SK-N-SH (cell line): Measurements from ENCODE around the gene ACOT7. TPM values are rescaled to one million over a fixed set of nuclear protein-coding genes. Genes with fewer than 3 reads are reported as not detected.

Experiments used
- CTCF ChIA-PET: fragments of 300-600, 350-600 bp; formaldehyde crosslinking; extraction: SDS; loops from one replicate; lab custom pipeline; 2021; lab: Yijun Ruan, JAX
- POLR2A ChIA-PET: fragments of 350-600 bp; sonication (Branson Sonifier 250); formaldehyde crosslinking; extraction: SDS; loops from one replicate; lab custom pipeline; 2020; ENCODE audit warnings: antibody characterized with exemption, inconsistent platforms; lab: Yijun Ruan, JAX
- DNase-seq: peaks from one replicate; pipeline ENCODE4 v3.0.0; 2012
- H2AFZ ChIP-seq: fragments of 200-600 bp; sonication (generic); 2 replicates; pipeline ENCODE4 v1.8.1; 2016; ENCODE audit warnings: antibody characterized with exemption, mild to moderate bottlenecking, low read depth
- H3F3A ChIP-seq: fragments of 200-600 bp; sonication (generic); replicated peaks from 2 replicates; pipeline ENCODE3; 2016; ENCODE audit warnings: antibody characterized with exemption, mild to moderate bottlenecking; ENCODE audit not compliant: insufficient read depth
- H3K27ac ChIP-seq, 2 experiments: fragments of 200-500 bp in 1 of 2; fragments of 200-600 bp in 1 of 2; sonication (Bioruptor generic) in 1 of 2; sonication (generic), shearing (Covaris generic) in 1 of 2; 2 replicates each; pipeline versions ENCODE4 v1.5.1 to v1.6.1; 2014 to 2016; ENCODE audit warnings: low read depth in 2 of 2, inconsistent platforms in 1 of 2, low read length in 1 of 2, mild to moderate bottlenecking in 1 of 2, mixed read lengths in 1 of 2
- H3K27me3 ChIP-seq: fragments of 200-600 bp; sonication (generic), shearing (Covaris generic); 2 replicates; pipeline ENCODE4 v1.6.1; 2016; ENCODE audit warnings: mixed run types; ENCODE audit not compliant: insufficient read depth
- H3K36me3 ChIP-seq, 2 experiments: fragments of 200-500 bp in 1 of 2; fragments of 200-600 bp in 1 of 2; sonication (Bioruptor generic) in 1 of 2; sonication (generic) in 1 of 2; replicated peaks in 1 of 2; 2 replicates each; pipeline versions ENCODE3 to v1.5.1; 2014 to 2016; ENCODE audit warnings: low read length in 1 of 2, mild to moderate bottlenecking in 1 of 2; ENCODE audit not compliant: insufficient read depth in 2 of 2, control insufficient read depth in 1 of 2
- H3K4me1 ChIP-seq, 2 experiments: fragments of 200-500 bp in 1 of 2; fragments of 200-600 bp in 1 of 2; sonication (Bioruptor generic) in 1 of 2; sonication (generic), shearing (Covaris generic) in 1 of 2; 2 replicates each; pipeline versions ENCODE4 v1.5.1 to v1.6.1; 2014 to 2016; ENCODE audit warnings: low read depth in 1 of 2, low read length in 1 of 2, mixed run types in 1 of 2; ENCODE audit not compliant: insufficient read depth in 2 of 2, control insufficient read depth in 1 of 2
- H3K4me2 ChIP-seq: fragments of 200-600 bp; sonication (generic), shearing (Covaris generic); 2 replicates; pipeline ENCODE4 v1.6.1; 2017; ENCODE audit warnings: mixed run types
- H3K4me3 ChIP-seq, 2 experiments: fragments of 200-500 bp in 1 of 2; fragments of 200-600 bp in 1 of 2; sonication (Bioruptor generic) in 1 of 2; sonication (generic), shearing (Covaris generic) in 1 of 2; 2 replicates each; pipeline versions ENCODE4 v1.5.1 to v1.8.1; 2014 to 2016; ENCODE audit warnings: low read depth in 2 of 2, inconsistent platforms in 1 of 2, low read length in 1 of 2, mild to moderate bottlenecking in 1 of 2, mixed read lengths in 1 of 2, moderate library complexity in 1 of 2
- H3K79me2 ChIP-seq: fragments of 200-600 bp; sonication (generic); 2 replicates; pipeline ENCODE4 v1.8.1; 2017; ENCODE audit warnings: mild to moderate bottlenecking; ENCODE audit not compliant: insufficient read depth
- H3K9ac ChIP-seq: fragments of 200-600 bp; sonication (generic); 2 replicates; pipeline ENCODE4 v1.6.1; 2017; ENCODE audit warnings: mixed run types
- H3K9me2 ChIP-seq: fragments of 200-600 bp; sonication (generic); 2 replicates; pipeline ENCODE4 v1.6.1; 2017; ENCODE audit warnings: mixed run types
- H3K9me3 ChIP-seq: fragments of 200-600 bp; sonication (generic); 2 replicates; pipeline ENCODE4 v1.6.1; 2017; ENCODE audit warnings: mixed run types, mild to moderate bottlenecking, moderate library complexity
- H4K20me1 ChIP-seq: fragments of 200-600 bp; sonication (generic); 2 replicates; pipeline ENCODE4 v1.6.1; 2017; ENCODE audit warnings: mild to moderate bottlenecking, mixed run types; ENCODE audit not compliant: insufficient read depth
- EZH2phosphoT487 ChIP-seq: fragments of 200-600 bp; sonication (generic); IDR thresholded peaks from 2 replicates; pipeline ENCODE4 v1.6.1; 2017; ENCODE audit warnings: low read depth, mixed run types, mild to moderate bottlenecking, antibody characterized with exemption, moderate library complexity, borderline replicate concordance
- FOXJ3 ChIP-seq: sonication (generic); formaldehyde crosslinking; IDR thresholded peaks from 2 replicates; pipeline ENCODE4 v1.5.1; 2020; ENCODE audit warnings: mild to moderate bottlenecking, missing genetic modification reagents
- FOXM1 ChIP-seq: IDR thresholded peaks from 2 replicates; pipeline ENCODE4 v1.4.0; 2012; ENCODE audit warnings: low read depth, mild to moderate bottlenecking
- GABPA ChIP-seq: IDR thresholded peaks from 2 replicates; pipeline ENCODE4 v1.4.0; 2012; ENCODE audit warnings: low read depth, mild to moderate bottlenecking
- JUND ChIP-seq: IDR thresholded peaks from 2 replicates; pipeline ENCODE4 v1.4.0; 2012
- NRF1 ChIP-seq: IDR thresholded peaks from 2 replicates; pipeline ENCODE4 v1.6.1; 2012; ENCODE audit warnings: low read depth, mild to moderate bottlenecking, low read length
- POLR2AphosphoS5 ChIP-seq: IDR thresholded peaks from 2 replicates; pipeline ENCODE4 v1.6.1; 2012; ENCODE audit warnings: low read depth, low read length
- RCOR1 ChIP-seq: fragments of 150-350 bp; IDR thresholded peaks from 2 replicates; pipeline ENCODE4 v1.6.1; 2017; ENCODE audit warnings: antibody characterized with exemption, low read length
- RFX5 ChIP-seq: IDR thresholded peaks from 2 replicates; pipeline ENCODE4 v1.6.1; 2012; ENCODE audit warnings: mild to moderate bottlenecking, improper control_type of control experiment, low read length
- RXRA ChIP-seq: IDR thresholded peaks from 2 replicates; pipeline ENCODE4 v1.4.0; 2012; ENCODE audit warnings: low read depth, mild to moderate bottlenecking, borderline replicate concordance
- SIN3A ChIP-seq: IDR thresholded peaks from 2 replicates; pipeline ENCODE4 v1.6.1; 2012; ENCODE audit warnings: low read depth, mild to moderate bottlenecking, low read length, moderate library complexity, borderline replicate concordance
- SMC3 ChIP-seq: IDR thresholded peaks from 2 replicates; pipeline ENCODE4 v1.6.1; 2012; ENCODE audit warnings: low read depth, low read length, improper control_type of control experiment
- WGBS: methylation state at CpG from one replicate; pipeline ENCODE4 v1.1.6; 2017; ENCODE audit warnings: low lambda C conversion rate; 5-methylcytosine and 5-hydroxymethylcytosine counted together
- polyA plus RNA-seq, 3 experiments: library from polyadenylated mRNA; depleted of rRNA; stranded (reverse); fragments of >200 nt; gene quantifications; 2 replicates each; pipeline ENCODE4 v1.2.3, GENCODE V29; 2012
- TF ChIP-seq, protein P1 (sequence below): IDR thresholded peaks from 2 replicates; pipeline ENCODE4 v1.4.0; 2012; ENCODE audit warnings: low read depth, borderline replicate concordance
- TF ChIP-seq, protein P2 (sequence below): IDR thresholded peaks from 2 replicates; pipeline ENCODE4; 2012
- TF ChIP-seq, protein P3 (sequence below): fragments of 150-350 bp; IDR thresholded peaks from 2 replicates; pipeline ENCODE4 v1.6.1; 2017; ENCODE audit warnings: antibody characterized with exemption, low read length, low read depth, borderline replicate concordance

Gene ACOT7
- polyA plus RNA-seq, 1 of the 3 experiments (the other 2 are of a cell fraction): 289 TPM

DNA sequence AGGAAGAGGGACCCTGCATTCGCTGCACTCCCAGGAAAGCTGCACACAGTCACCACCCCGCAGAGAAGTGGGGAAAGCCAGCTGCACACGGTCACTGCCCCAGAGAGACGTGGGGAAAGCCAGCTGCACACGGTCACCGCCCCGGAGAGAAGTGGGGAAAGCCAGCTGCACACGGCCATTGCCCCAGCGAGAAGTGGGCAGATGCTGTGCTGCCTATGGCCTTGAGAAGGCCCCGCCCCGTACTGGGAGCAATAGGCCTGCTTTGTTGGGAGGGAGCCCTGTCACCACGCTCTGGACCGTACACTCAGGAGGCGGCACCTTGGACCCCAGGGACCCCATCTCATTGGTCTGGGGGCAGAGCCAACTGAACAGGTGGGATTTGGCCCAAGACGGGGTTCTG lies 128.4 kb downstream of the ACOT7 start:
- H3K27ac ChIP-seq: no peak overlapping the region
- DNase-seq: no peak
- POLR2A ChIA-PET: no interaction called here
- no peak overlapping the region for H3K4me3 ChIP-seq
- H4K20me1 ChIP-seq: no peaks in the 10 kb centered on the region
- no peaks in the 10 kb centered on the region for H3K79me2 ChIP-seq
- no peak overlapping the region for H3K4me2 ChIP-seq
- no peak overlapping the region for H3K9ac ChIP-seq
- no peaks in the 10 kb centered on the region for H3K9me2 ChIP-seq
- no peaks in the 10 kb centered on the region for H3F3A ChIP-seq
- TF ChIP-seq NRF1: no peak
- no peak for TF ChIP-seq SIN3A
- no peak for TF ChIP-seq RXRA
- TF ChIP-seq, protein P1, sequence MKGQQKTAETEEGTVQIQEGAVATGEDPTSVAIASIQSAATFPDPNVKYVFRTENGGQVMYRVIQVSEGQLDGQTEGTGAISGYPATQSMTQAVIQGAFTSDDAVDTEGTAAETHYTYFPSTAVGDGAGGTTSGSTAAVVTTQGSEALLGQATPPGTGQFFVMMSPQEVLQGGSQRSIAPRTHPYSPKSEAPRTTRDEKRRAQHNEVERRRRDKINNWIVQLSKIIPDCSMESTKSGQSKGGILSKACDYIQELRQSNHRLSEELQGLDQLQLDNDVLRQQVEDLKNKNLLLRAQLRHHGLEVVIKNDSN: no peak
- TF ChIP-seq GABPA: no peak
- TF ChIP-seq FOXJ3 (CRISPR knock-in tag): no peak
- no peak for TF ChIP-seq EZH2phosphoT487
- TF ChIP-seq, all 33 proteins: peak for 0
- Histone ChIP-seq H3K36me3 (no peaks in the 10 kb centered on the region), H2AFZ (no peak overlapping the region), H3K9me3 (no peaks in the 10 kb centered on the region), H3K27me3 (no peaks in the 10 kb centered on the region), H3K4me1 (peaks cover 0 to 38% of the 10 kb centered on the region in 2 experiments; a peak in 1 of 4 replicates)
- 99% methylated on average over 6 of the region's 15 CpGs for WGBS
- CTCF ChIA-PET: interaction anchor here (1.2 to 1.7 kb wide), 3 partner anchors 10 to 33 kb away, joined by 3 to 11 read pairs (median 4); no protein-coding TSS in a partner anchor

DNA sequence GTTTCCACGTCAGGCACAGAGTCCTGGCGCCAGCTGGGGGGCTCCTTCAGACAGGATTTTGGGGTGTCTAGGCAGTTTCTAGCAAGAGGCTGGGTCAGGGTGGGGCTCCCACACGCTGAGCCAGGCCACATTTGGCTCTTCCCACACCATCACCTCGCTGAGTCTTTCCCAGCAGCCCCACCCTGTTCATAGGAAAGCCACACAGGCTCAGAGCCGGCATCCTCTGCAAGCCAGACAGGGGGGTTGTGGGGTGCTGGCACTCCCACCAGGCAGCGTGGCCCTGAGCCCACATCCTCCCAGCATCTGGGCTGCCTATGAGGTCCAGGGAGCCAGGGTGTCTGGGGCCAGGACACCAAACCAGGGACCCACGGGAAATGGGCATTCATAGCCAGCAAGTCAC lies 129.9 kb downstream of the ACOT7 start:
- Histone ChIP-seq H4K20me1 (no peaks in the 10 kb centered on the region), H3K27ac (no peak overlapping the region; a peak in 1 of 4 replicates), H3K79me2 (no peaks in the 10 kb centered on the region), H3F3A (no peaks in the 10 kb centered on the region), H3K36me3 (no peaks in the 10 kb centered on the region), H3K9me3 (no peaks in the 10 kb centered on the region), H2AFZ (no peak overlapping the region), H3K27me3 (no peaks in the 10 kb centered on the region), H3K4me2 (no peak overlapping the region), H3K4me3 (no peak overlapping the region), H3K9ac (no peak overlapping the region), H3K4me1 (peaks cover 0 to 28% of the 10 kb centered on the region in 2 experiments; a peak in 1 of 4 replicates), H3K9me2 (no peaks in the 10 kb centered on the region)
- POLR2A ChIA-PET: interaction anchor here (1.2 kb wide), 1 partner anchor 16 kb away, joined by 3 read pairs; no protein-coding TSS in a partner anchor
- no peak for TF ChIP-seq JUND
- TF ChIP-seq RFX5: no peak
- no peak for TF ChIP-seq POLR2AphosphoS5
- TF ChIP-seq RCOR1: no peak
- no peak for TF ChIP-seq FOXM1
- TF ChIP-seq EZH2phosphoT487: no peak
- TF ChIP-seq, protein P2, sequence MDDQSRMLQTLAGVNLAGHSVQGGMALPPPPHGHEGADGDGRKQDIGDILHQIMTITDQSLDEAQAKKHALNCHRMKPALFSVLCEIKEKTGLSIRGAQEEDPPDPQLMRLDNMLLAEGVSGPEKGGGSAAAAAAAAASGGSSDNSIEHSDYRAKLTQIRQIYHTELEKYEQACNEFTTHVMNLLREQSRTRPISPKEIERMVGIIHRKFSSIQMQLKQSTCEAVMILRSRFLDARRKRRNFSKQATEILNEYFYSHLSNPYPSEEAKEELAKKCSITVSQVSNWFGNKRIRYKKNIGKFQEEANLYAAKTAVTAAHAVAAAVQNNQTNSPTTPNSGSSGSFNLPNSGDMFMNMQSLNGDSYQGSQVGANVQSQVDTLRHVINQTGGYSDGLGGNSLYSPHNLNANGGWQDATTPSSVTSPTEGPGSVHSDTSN: no peak
- no peak for TF ChIP-seq SMC3
- TF ChIP-seq, protein P3, sequence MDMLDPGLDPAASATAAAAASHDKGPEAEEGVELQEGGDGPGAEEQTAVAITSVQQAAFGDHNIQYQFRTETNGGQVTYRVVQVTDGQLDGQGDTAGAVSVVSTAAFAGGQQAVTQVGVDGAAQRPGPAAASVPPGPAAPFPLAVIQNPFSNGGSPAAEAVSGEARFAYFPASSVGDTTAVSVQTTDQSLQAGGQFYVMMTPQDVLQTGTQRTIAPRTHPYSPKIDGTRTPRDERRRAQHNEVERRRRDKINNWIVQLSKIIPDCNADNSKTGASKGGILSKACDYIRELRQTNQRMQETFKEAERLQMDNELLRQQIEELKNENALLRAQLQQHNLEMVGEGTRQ: no peak
- TF ChIP-seq FOXJ3 (CRISPR knock-in tag): no peak
- DNase-seq: no peak
- CTCF ChIA-PET: interaction anchor here (0.7 to 2.1 kb wide), 2 partner anchors 17 to 174 kb away, joined by 3 to 20 read pairs; no protein-coding TSS in a partner anchor
- WGBS: 87% methylated on average over 3 of the region's 7 CpGs
